ENCODE data around the gene SOX13. TPM values are rescaled to one million over a fixed set of nuclear protein-coding genes. Genes with fewer than 3 reads are reported as not detected.

SOX13 gene
- total and polyA plus RNA-seq, 8 donors: 4.1 to 42.6 (median 11.1) TPM

DNA sequence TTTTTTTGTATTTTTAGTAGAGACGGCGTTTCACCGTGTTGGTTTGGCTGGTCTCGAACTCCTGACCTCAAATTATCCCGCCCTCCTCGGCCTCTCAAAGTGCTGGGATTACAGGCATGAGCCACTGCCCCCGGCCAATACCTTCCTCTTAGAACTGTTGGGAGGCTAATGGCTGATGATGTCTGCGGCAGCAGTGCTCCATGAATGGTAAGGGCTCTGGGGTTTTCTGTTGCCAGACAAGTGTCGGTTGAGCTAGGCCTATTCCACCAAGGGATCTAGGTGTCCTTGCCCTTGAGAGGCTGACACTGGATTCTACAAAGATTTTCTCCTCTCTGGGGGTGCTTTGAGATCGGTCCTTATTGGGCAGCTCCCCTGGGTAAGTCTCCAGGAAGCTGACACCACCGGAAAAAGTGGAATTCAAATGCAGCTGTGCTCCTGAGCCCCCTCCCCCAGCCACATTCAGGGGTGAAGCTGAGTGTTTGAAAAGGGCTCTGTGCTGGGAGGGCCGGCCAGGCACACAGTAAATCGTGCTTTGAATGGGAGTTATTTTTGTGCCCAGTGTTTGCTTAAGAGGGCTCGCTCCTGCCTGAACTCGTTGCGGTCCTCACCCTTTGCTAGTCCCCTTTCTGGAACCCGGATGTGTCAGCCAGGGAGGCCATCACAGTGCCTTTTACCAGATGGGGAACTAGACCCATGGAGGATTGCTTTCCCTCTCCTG is 5.2 kb downstream of the SOX13 start:
- intact Hi-C loops (cut with DNase I; ENCODE audit: low total_unique reads): loop anchor here (5.0 kb wide), 1 partner anchor 49 kb away; no protein-coding TSS in a partner anchor
- Histone ChIP-seq H3K9me3 (no peaks in the 10 kb centered on the region), H3K27ac (peak overlapping the region; percentile 76 to 92 (median 82)), H3K4me1 (peaks cover 43 to 97% (median 92%) of the 10 kb centered on the region in 4 donors), H3K27me3 (peaks cover 0 to 46% (median 11%) of the 10 kb centered on the region in 3 donors), H3K36me3 (no peaks in the 10 kb centered on the region), H3K4me3 (peak overlapping the region in 2 of 4 donors; percentile 3 to 9)
- peak; percentile 68 to 85 for DNase-seq
- WGBS, 5 donors: 24 to 49% (median 34%) methylated on average over 16 to 17 of the region's 17 CpGs
- TF ChIP-seq POLR2AphosphoS5 (IDR thresholded peaks at IDR 0.05) (peak in 1 of 3 donors; percentile 27), POLR2A (IDR thresholded peaks at IDR 0.05) (no peak)

DNA sequence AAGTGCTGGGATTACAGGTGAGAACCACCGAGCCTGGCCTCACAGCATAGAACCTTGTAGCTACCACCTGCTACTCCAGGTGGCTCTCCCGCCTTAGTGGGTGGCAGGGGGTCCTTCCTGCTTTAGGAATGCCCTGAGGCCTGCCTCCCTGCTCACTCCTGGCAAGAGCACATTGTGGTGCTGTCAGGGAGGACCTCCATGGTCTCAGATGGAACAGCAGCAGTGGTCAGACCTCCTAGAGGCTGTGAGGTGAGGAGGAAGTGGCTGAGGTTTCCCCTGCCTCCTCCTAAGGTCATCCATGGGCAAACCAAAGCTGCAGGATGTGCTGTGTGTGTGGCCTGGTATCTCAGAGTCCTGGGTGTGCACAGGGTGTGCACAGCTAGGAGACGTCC is 6.7 kb downstream of the SOX13 start:
- H3K4me3 ChIP-seq: no peak overlapping the region
- 53 to 68% (median 64%) methylated on average over 2 to 3 of the region's 3 CpGs for WGBS, 5 donors
- no peaks in the 10 kb centered on the region for H3K9me3 ChIP-seq
- intact Hi-C loops (cut with DNase I; ENCODE audit: low total_unique reads): loop anchor here (5.0 kb wide), 1 partner anchor 48 kb away; no protein-coding TSS in a partner anchor
- H3K36me3 ChIP-seq: no peaks in the 10 kb centered on the region
- H3K27me3 ChIP-seq: peaks cover 0 to 31% (median 4%) of the 10 kb centered on the region in 3 donors
- DNase-seq: no peak
- H3K4me1 ChIP-seq: peaks cover 57 to 100% (median 94%) of the 10 kb centered on the region in 4 donors
- peak overlapping the region; percentile 76 to 92 (median 82) for H3K27ac ChIP-seq
- no peak for TF ChIP-seq POLR2A (IDR thresholded peaks at IDR 0.05)
- TF ChIP-seq, protein P1, sequence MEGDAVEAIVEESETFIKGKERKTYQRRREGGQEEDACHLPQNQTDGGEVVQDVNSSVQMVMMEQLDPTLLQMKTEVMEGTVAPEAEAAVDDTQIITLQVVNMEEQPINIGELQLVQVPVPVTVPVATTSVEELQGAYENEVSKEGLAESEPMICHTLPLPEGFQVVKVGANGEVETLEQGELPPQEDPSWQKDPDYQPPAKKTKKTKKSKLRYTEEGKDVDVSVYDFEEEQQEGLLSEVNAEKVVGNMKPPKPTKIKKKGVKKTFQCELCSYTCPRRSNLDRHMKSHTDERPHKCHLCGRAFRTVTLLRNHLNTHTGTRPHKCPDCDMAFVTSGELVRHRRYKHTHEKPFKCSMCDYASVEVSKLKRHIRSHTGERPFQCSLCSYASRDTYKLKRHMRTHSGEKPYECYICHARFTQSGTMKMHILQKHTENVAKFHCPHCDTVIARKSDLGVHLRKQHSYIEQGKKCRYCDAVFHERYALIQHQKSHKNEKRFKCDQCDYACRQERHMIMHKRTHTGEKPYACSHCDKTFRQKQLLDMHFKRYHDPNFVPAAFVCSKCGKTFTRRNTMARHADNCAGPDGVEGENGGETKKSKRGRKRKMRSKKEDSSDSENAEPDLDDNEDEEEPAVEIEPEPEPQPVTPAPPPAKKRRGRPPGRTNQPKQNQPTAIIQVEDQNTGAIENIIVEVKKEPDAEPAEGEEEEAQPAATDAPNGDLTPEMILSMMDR (IDR thresholded peaks at IDR 0.05): no peak

DNA sequence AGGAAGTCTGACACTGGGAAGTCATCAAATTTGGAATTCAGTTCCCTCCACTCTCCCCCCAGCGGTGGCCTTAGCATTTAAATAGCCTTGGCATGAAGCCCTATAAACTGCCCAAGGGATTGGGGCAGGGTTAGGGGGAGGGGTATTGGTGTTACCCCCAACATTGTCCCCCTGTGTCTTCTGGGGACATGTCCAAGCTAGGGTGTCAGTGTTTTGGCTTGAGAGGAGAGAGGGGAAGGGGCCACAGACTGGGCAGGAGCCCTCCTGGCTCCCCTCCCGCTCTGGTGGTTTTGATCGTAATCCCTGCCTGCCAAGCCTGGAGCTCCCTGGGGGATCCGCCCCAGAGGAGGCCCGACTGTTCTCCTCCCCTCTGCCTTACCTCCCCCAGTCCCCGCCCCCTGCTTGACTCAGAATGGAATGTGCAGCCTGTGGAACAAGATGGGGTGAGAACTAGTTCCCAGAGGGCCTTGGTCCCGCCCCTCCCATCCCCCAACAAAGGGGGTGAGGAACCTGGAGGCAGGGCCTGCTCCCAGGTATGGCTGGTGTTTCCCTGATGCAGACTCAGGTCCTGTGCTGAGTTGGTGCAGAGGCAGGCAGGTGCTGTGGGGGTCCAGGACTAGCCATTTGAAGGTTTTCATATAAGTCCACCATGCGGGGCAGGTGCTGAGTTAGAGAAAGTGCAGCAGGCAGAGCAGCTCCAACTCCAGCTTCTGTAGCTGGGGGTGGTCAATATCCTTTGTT is 7.4 kb downstream of the SOX13 start:
- TF ChIP-seq POLR2AphosphoS5 (IDR thresholded peaks at IDR 0.05): peak in 2 of 3 donors; percentile 10 to 58
- TF ChIP-seq, protein P1 (IDR thresholded peaks at IDR 0.05): no peak
- no peak for TF ChIP-seq POLR2A (IDR thresholded peaks at IDR 0.05)
- H3K27ac ChIP-seq: peak overlapping the region; percentile 76 to 92 (median 82)
- H3K4me1 ChIP-seq: peaks cover 65 to 100% (median 95%) of the 10 kb centered on the region in 4 donors
- intact Hi-C loops (cut with DNase I; ENCODE audit: low total_unique reads): no loop called here
- DNase-seq: peak; percentile 94 to 97
- H3K36me3 ChIP-seq: no peaks in the 10 kb centered on the region
- no peak overlapping the region for H3K4me3 ChIP-seq
- 17 to 33% (median 21%) methylated on average over 4 to 8 of the region's 8 CpGs for WGBS, 5 donors
- H3K27me3 ChIP-seq: peaks cover 0 to 24% (median 0%) of the 10 kb centered on the region in 3 donors
- H3K9me3 ChIP-seq: no peaks in the 10 kb centered on the region

DNA sequence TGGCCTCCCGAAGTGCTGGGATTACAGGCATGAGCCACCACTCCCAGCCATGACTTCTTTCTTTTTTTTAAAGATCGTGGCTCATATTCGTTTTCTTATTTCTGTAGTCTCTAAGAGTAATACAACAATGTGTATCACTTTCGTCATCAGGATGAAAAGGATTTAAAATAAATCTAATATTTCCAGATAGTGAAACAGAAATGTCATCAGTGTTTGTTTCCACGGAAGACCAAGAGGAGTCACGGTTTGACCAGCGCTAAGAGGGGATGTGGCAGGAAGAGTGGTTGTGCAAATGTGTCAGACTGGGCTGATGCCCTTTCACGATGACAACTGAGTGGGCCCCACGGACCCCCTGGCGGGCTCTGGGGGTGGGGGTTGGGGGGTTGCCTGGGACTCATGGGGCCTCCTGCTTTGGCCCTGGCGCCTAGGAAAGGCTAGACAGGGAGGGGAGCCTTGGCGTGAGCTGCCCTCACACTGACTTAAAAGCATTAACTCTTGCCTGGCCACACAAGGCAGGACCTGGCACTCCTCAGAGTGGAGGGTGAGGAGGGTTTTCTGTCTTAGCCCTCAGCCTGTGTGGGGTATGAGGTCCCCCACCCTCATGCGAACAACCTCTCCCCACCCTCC is 8.4 kb downstream of the SOX13 start:
- H3K27me3 ChIP-seq: peaks cover 0 to 14% (median 0%) of the 10 kb centered on the region in 3 donors
- DNase-seq: no peak
- intact Hi-C loops (cut with DNase I; ENCODE audit: low total_unique reads): no loop called here
- no peaks in the 10 kb centered on the region for H3K36me3 ChIP-seq
- H3K4me3 ChIP-seq: peak overlapping the region in 1 of 4 donors; percentile 3
- TF ChIP-seq POLR2AphosphoS5 (IDR thresholded peaks at IDR 0.05) (no peak), EP300 (IDR thresholded peaks at IDR 0.05) (no peak), POLR2A (IDR thresholded peaks at IDR 0.05) (no peak)
- TF ChIP-seq, protein P1 (IDR thresholded peaks at IDR 0.05): no peak
- peaks cover 72 to 100% (median 94%) of the 10 kb centered on the region in 4 donors for H3K4me1 ChIP-seq
- no peaks in the 10 kb centered on the region for H3K9me3 ChIP-seq
- H3K27ac ChIP-seq: peak overlapping the region; percentile 82 to 92 (median 84)
- 18 to 32% (median 29%) methylated on average over 12 to 13 of the region's 13 CpGs for WGBS, 5 donors
